Measurements from ENCODE around the gene PRDM16.

GRCh38 chr1:3338725-3339070 is 269.7 kb downstream of the PRDM16 start:
- TF ChIP-seq CTCF (conservative IDR thresholded peaks at IDR 0.05; ENCODE audit: low read depth, low read length) (no peak), EZH2phosphoT487 (IDR thresholded peaks at IDR 0.05; ENCODE audit: borderline replicate concordance, low read length) (no peak)
